ENCODE measurements around the gene F9.
"Not testable (repeated sequence)": the region's sequence is repeated elsewhere in the genome, so short reads cannot be mapped to it uniquely, and the experiment has no call there.

The F9 gene

DNA sequence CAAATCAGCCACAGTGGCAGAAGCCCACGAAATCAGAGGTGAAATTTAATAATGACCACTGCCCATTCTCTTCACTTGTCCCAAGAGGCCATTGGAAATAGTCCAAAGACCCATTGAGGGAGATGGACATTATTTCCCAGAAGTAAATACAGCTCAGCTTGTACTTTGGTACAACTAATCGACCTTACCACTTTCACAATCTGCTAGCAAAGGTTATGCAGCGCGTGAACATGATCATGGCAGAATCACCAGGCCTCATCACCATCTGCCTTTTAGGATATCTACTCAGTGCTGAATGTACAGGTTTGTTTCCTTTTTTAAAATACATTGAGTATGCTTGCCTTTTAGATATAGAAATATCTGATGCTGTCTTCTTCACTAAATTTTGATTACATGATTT, at the start of gene F9:
F9 (plus strand) TSS at position 190 of the 400 bp plus-strand sequence; CDS start at position 216, 26 bp downstream.
- TF ChIP-seq POLR2A (IDR thresholded peaks at IDR 0.05; ENCODE audit: low read depth, low read length), result no peak
- no peak for DNase-seq (ENCODE audit: insufficient read length, low spot score)
- no peak for FAIRE-seq

GRCh38 chrX:139483699-139484098, 46.8 kb upstream of the F9 start:
- DNase-seq (ENCODE audit: insufficient read length, low spot score) (no peak), FAIRE-seq (no peak)
- no peak for TF ChIP-seq POLR2A (IDR thresholded peaks at IDR 0.05; ENCODE audit: low read depth, low read length)

GRCh38 chrX:139484591-139484990, 45.9 kb upstream of the F9 start:
- no peak for DNase-seq (ENCODE audit: insufficient read length, low spot score)
- no peak for FAIRE-seq
- TF ChIP-seq POLR2A (IDR thresholded peaks at IDR 0.05; ENCODE audit: low read depth, low read length), result no peak

DNA sequence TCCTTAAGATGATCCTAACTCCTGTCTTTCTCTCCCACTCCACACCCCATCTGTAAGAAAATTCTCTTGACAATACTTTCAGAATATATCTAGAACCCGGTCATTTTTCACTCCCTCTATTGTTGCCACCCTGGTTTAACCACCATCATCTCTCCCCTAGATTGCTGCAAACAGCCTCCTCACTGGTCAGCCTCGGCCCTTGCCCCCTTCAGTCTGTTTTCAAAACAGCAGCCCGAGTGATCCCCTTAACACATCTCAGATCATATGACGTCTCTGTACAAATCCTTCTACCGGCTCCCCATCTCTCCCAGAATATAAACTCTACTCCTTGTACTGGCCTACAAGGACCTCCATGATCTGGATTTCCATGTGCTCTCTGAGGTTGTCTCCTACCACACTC, 35.2 kb upstream of the F9 start:
- no peak for DNase-seq (ENCODE audit: insufficient read length, low spot score)
- no peak for TF ChIP-seq POLR2A (IDR thresholded peaks at IDR 0.05; ENCODE audit: low read depth, low read length)
- FAIRE-seq, result no peak

DNA sequence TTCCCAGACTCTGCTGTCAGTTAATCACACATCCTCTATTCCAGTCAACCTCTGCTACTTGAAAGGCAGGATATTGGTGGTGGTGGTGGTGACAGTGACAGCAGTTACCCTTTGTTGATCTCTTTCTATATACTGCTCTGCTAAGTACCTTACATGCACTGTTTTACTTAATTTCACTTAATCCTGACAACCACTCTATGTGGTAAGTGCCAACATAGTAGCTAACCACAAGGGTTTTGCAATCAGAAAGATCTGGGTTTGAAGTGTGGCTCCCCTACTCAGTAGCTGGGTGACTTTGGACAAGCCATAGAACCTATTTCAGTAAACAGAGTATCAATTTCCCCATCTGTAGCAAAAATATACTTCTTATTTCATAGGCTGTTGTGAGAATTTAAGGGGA, 24.2 kb upstream of the F9 start:
- DNase-seq (ENCODE audit: insufficient read length, low spot score) (no peak), FAIRE-seq (no peak)
- TF ChIP-seq POLR2A (IDR thresholded peaks at IDR 0.05; ENCODE audit: low read depth, low read length), result no peak

DNA sequence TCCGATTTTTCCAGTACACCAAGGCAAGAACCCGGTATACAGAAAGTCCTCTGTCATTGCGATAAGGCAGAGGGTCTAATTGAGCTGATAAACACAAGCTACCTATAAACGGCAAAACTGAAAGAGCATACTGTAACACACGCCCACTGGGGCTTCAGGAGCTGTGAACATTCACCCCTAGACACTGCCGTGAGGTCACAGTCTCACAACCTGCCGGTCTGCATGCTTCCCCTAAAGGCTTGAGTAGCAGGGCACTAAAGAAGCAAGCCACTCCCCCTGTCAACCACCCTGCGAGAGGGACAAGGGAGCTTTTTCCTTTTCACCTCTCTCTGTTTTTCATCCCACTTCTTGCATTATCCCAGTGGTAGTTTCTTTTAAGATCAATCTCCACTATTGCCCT, 22.4 kb upstream of the F9 start:
- TF ChIP-seq POLR2A (IDR thresholded peaks at IDR 0.05; ENCODE audit: low read depth, low read length), result no peak
- no peak for FAIRE-seq

GRCh38 chrX:139518475-139518874, 12.1 kb upstream of the F9 start:
- FAIRE-seq (no peak), DNase-seq (ENCODE audit: insufficient read length, low spot score) (no peak)
- TF ChIP-seq POLR2A (IDR thresholded peaks at IDR 0.05; ENCODE audit: low read depth, low read length), result no peak

More for the DNA sequence above, 22.4 kb upstream of the F9 start:
- no peak for DNase-seq (ENCODE audit: insufficient read length, low spot score)

GRCh38 chrX:139528829-139529228, 1.7 kb upstream of the F9 start:
- DNase-seq (ENCODE audit: insufficient read length, low spot score), result not testable (repeated sequence)

DNA sequence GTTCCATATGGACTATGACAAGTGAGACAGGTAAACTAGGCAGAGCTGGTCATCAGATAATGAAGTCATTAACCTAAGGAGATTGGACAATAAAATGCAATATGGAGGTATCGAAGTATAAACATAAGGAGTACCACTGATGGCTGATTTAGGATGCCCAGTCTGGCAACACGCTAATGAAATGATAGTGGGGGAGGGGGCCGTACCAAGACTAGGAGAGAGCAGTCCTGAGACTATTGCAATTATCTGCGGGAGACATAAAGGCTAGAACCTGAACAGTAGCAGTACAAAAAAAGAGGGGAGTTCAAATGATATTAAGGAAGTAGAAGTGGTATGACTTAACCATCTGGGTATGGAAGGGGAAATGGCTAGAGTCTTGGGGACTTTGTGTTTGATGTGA, 2.3 kb downstream of the F9 start:
- no peak for FAIRE-seq
- no peak for TF ChIP-seq POLR2A (IDR thresholded peaks at IDR 0.05; ENCODE audit: low read depth, low read length)

More at GRCh38 chrX:139528829-139529228, 1.7 kb upstream of the F9 start:
- not testable (repeated sequence) for FAIRE-seq

DNA sequence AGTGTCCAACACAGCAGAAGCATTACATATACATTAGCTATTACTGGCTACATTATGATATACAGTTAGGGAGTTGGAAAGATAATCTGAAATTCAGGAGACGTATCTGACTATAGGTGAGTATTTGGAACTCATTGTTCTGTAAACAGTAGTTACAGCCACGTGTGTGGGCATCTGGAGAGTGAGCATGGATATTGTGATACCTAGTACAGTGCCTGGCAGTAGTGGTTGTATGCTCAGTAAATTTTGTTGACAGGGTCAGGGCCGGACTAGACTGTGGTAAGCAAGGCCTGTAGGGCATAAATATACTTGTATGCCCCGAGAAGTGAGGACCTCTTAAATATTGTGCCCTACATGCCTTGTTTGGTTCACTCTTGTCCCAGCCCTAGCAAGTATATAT, 2.9 kb downstream of the F9 start:
- DNase-seq (ENCODE audit: insufficient read length, low spot score) (no peak), FAIRE-seq (no peak)
- TF ChIP-seq POLR2A (IDR thresholded peaks at IDR 0.05; ENCODE audit: low read depth, low read length), result no peak

More for the DNA sequence above, 2.3 kb downstream of the F9 start:
- DNase-seq (ENCODE audit: insufficient read length, low spot score), result no peak

- FAIRE-seq, result no peak
- no peak for DNase-seq (ENCODE audit: insufficient read length, low spot score)
- no peak for TF ChIP-seq POLR2A (IDR thresholded peaks at IDR 0.05; ENCODE audit: low read depth, low read length)
Observed at GRCh38 chrX:139538907-139539790, 8.6 kb downstream of the F9 start.

DNA sequence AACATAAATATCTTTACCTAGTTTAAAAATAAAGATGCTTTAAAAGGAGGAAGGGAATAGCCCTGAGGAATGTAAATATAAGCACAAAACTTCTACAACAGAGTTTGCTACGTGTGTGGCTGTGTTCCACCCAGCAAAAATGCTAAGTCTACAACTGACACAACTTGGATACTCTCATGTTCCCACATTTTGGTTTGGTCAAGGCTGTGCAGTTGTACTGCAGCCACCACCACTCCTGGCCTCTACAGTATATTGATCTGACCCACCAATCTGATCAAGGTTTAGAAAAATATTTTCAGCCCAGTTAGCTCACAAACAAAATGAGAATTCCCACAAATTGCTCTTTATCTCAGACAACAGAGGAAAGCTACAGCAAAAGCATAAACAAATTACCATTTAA, 12.1 kb downstream of the F9 start:
- no peak for TF ChIP-seq POLR2A (IDR thresholded peaks at IDR 0.05; ENCODE audit: low read depth, low read length)
- no peak for DNase-seq (ENCODE audit: insufficient read length, low spot score)
- FAIRE-seq, result no peak

DNA sequence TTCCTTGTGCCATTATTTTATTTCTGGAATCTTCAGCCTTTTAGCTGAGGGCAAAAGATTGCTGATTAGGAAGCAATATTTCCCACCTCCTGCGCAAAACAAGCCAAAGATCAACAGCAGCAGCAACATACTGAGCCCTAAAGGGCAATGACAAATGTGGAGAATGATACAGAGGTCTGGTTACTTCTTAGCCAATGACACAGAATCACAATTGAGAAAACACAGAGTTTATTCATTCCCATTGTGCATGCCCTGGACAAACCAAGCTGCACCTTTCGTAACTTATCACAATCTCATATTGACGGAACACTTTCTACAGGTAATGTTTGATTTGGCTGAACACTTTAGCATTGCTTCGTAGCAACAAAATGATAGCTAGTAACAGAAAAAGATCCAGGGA, 13.4 kb downstream of the F9 start:
- FAIRE-seq, result no peak

DNA sequence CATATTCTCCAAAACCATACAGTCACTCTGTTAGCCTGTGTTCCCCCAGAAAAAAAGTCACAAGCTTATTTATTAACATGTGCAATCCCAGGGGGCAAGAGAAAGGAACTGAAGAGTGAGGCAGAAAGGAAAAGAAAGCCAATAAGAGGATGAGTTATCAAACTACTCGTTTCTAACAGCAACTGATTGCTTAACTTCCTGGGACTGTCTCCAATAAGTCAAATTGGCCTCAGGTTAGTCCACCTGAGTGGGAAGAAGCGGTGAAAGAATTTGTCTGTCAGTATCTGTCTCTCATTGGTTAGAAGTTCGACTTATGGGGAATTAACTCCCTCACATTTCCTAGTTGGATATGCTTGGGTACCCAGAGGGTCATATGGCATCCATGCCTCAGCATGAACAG, 14.1 kb downstream of the F9 start:
- no peak for DNase-seq (ENCODE audit: insufficient read length, low spot score)
- no peak for FAIRE-seq

More for the DNA sequence above, 13.4 kb downstream of the F9 start:
- no peak for TF ChIP-seq POLR2A (IDR thresholded peaks at IDR 0.05; ENCODE audit: low read depth, low read length)
- no peak for DNase-seq (ENCODE audit: insufficient read length, low spot score)

DNA sequence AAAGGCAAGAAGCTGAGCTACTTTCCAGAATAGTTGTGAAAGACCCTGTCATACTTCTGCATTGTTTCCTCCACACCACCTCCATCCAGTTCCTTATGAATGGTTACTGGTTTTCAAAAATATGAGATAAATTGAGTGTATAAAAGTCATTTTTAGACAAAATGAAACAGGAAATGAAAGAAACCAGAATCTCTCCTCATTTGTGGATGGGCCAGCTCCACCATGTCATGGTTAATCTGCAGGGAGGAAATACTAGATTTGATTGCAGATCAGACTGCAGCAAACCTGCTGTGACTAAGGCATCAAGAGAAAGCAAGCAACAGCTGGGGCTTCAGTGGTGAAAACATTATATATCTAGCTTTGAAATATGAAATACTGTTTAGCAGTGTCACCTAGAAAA, 23.8 kb downstream of the F9 start:
- TF ChIP-seq POLR2A (IDR thresholded peaks at IDR 0.05; ENCODE audit: low read depth, low read length), result no peak
- FAIRE-seq (no peak), DNase-seq (ENCODE audit: insufficient read length, low spot score) (no peak)

More for the DNA sequence above, 14.1 kb downstream of the F9 start:
- TF ChIP-seq POLR2A (IDR thresholded peaks at IDR 0.05; ENCODE audit: low read depth, low read length), result no peak

All from H54 (cell line).